NCI-H2081 treated with DMSO at 0.1 percent for 48 hours (cell line): Measurements from ENCODE around the gene RIOK3.
"Not testable (repeated sequence)": the region's sequence is repeated elsewhere in the genome, so short reads cannot be mapped to it uniquely, and the experiment has no call there.

Experiments used
- DNase-seq: peaks from one replicate; lab custom pipeline; 2025; lab: John Stamatoyannopoulos, UW

The RIOK3 gene

GRCh38 chr18:23451011-23451410 is 2.1 kb upstream of the RIOK3 start:
- no peak for DNase-seq

- no peak for DNase-seq
Observed at GRCh38 chr18:23451491-23451890, 1.6 kb upstream of the RIOK3 start.

GRCh38 chr18:23452347-23452727 is 750 bp upstream of the RIOK3 start:
- no peak for DNase-seq

- no peak for DNase-seq
Observed at GRCh38 chr18:23453680-23454058, 582 bp downstream of the RIOK3 start.

GRCh38 chr18:23456835-23457234 is 3.7 kb downstream of the RIOK3 start:
- no peak for DNase-seq

- no peak for DNase-seq
Observed at GRCh38 chr18:23458830-23459529, 5.9 kb downstream of the RIOK3 start.

- DNase-seq = no peak
Observed at GRCh38 chr18:23459530-23459921, 6.4 kb downstream of the RIOK3 start.

GRCh38 chr18:23460285-23461273 is 7.5 kb downstream of the RIOK3 start:
- DNase-seq = no peak

GRCh38 chr18:23462876-23463275 is 9.8 kb downstream of the RIOK3 start:
- DNase-seq = no peak

- DNase-seq = no peak
Observed at GRCh38 chr18:23468753-23469459, 15.8 kb downstream of the RIOK3 start.

- no peak for DNase-seq
Observed at GRCh38 chr18:23470620-23471387, 17.7 kb downstream of the RIOK3 start.

GRCh38 chr18:23471486-23471885 is 18.4 kb downstream of the RIOK3 start:
- no peak for DNase-seq

- DNase-seq = no peak
Observed at GRCh38 chr18:23479829-23480505, 26.9 kb downstream of the RIOK3 start.

GRCh38 chr18:23484561-23485182 is 31.6 kb downstream of the RIOK3 start:
- no peak for DNase-seq

GRCh38 chr18:23485386-23485785 is 32.3 kb downstream of the RIOK3 start:
- no peak for DNase-seq

- DNase-seq = no peak
Observed at GRCh38 chr18:23487738-23488570, 34.9 kb downstream of the RIOK3 start.

- not testable (repeated sequence) for DNase-seq
Observed at GRCh38 chr18:23489586-23489985, 36.5 kb downstream of the RIOK3 start.

GRCh38 chr18:23493654-23494053 is 40.6 kb downstream of the RIOK3 start:
- DNase-seq = no peak

- DNase-seq = no peak
Observed at GRCh38 chr18:23494992-23495391, 41.9 kb downstream of the RIOK3 start.
